Measurements from ENCODE around the gene SCRG1.

Gene SCRG1

DNA sequence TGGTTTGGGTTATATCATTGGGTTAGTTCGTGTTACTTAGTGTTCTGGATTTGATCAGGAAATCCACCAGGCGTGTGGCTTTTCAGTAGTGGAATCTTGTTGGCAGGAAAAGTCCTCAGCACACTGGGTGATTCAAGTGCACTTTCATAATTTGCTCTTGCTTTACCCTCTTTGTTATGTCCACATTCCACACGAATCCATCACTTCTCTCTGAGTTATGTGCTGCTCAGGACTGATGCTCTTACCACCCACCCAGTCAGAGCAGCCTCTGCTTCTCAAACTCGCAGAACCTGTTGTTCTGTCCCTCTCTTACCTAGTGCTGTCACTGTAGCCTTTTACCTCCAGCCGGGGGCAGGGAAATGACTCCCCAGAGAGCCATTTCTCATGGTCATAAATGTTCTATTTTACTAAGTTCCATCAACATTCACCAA, 37.2 kb upstream of the SCRG1 start:
- H3K9me3 ChIP-seq (ENCODE audit: insufficient read depth, low read length), result no peaks in the 10 kb centered on the region
- no peak for TF ChIP-seq ZNF274 (IDR thresholded peaks at IDR 0.05; ENCODE audit: low read depth, low read length)
- no peak for TF ChIP-seq YY1 (IDR thresholded peaks at IDR 0.05; ENCODE audit: insufficient read depth, insufficient read length)
- no peak for TF ChIP-seq SUZ12 (IDR thresholded peaks at IDR 0.05; ENCODE audit: extremely low read depth, insufficient read depth, insufficient read length)
- peaks cover 2% of the 10 kb centered on the region for H3K4me1 ChIP-seq (ENCODE audit: insufficient read depth, insufficient read length)
- H3K9ac ChIP-seq (ENCODE audit: insufficient read length, low read depth), result no peak overlapping the region
- H3K4me3 ChIP-seq (ENCODE audit: insufficient read length, low read depth), result no peak overlapping the region
- no peaks in the 10 kb centered on the region for H3K27me3 ChIP-seq (ENCODE audit: insufficient read depth, insufficient read length)
- DNase-seq (ENCODE audit: low read depth, low spot score), result no peak
- no peaks in the 10 kb centered on the region for H3K36me3 ChIP-seq (ENCODE audit: insufficient read depth, insufficient read length, low read length)

- Histone ChIP-seq H3K27me3 (ENCODE audit: insufficient read depth, insufficient read length) (no peaks in the 10 kb centered on the region), H3K9me3 (ENCODE audit: insufficient read depth, low read length) (no peaks in the 10 kb centered on the region; the same call in 1 of the 2 replicates), H3K36me3 (ENCODE audit: insufficient read depth, insufficient read length, low read length) (no peaks in the 10 kb centered on the region), H3K4me1 (ENCODE audit: insufficient read depth, insufficient read length) (peaks cover 2% of the 10 kb centered on the region), H3K4me3 (ENCODE audit: insufficient read length, low read depth) (no peak overlapping the region), H3K9ac (ENCODE audit: insufficient read length, low read depth) (no peak overlapping the region)
- no peak for TF ChIP-seq YY1 (IDR thresholded peaks at IDR 0.05; ENCODE audit: insufficient read depth, insufficient read length)
- TF ChIP-seq ZNF274 (IDR thresholded peaks at IDR 0.05; ENCODE audit: low read depth, low read length), result no peak
- no peak for TF ChIP-seq SUZ12 (IDR thresholded peaks at IDR 0.05; ENCODE audit: extremely low read depth, insufficient read depth, insufficient read length)
- DNase-seq (ENCODE audit: low read depth, low spot score), result no peak
These were observed 35.3 kb upstream of the SCRG1 start for GRCh38 chr4:173434231-173434630.

DNA sequence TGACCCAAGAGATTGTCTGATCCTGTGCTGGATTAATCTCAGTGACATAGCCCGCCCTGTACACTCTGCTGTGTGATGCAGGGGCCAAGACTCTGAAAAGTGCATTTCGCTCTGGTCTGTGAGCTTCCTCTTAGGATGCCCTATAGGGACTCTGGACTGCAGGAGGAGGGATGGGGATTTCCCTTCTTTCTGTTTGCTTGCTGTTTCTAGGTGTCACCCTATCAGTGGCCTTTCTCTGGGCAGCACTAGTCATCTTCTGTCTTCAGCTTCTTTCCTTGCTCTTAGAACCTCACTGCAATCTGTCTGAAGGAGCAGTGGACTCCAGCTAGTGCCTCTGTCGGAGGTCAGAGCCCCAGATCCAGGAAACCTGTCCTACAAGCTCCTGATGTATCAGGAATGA, 34.5 kb upstream of the SCRG1 start:
- H3K9me3 ChIP-seq (ENCODE audit: insufficient read depth, low read length), result no peaks in the 10 kb centered on the region; the same call in 1 of the 2 replicates
- no peak for TF ChIP-seq ZNF274 (IDR thresholded peaks at IDR 0.05; ENCODE audit: low read depth, low read length)
- no peak for TF ChIP-seq YY1 (IDR thresholded peaks at IDR 0.05; ENCODE audit: insufficient read depth, insufficient read length)
- no peak for TF ChIP-seq SUZ12 (IDR thresholded peaks at IDR 0.05; ENCODE audit: extremely low read depth, insufficient read depth, insufficient read length)
- H3K4me3 ChIP-seq (ENCODE audit: insufficient read length, low read depth), result no peak overlapping the region
- H3K36me3 ChIP-seq (ENCODE audit: insufficient read depth, insufficient read length, low read length), result no peaks in the 10 kb centered on the region
- no peaks in the 10 kb centered on the region for H3K27me3 ChIP-seq (ENCODE audit: insufficient read depth, insufficient read length)
- DNase-seq (ENCODE audit: low read depth, low spot score), result no peak
- peaks cover 2% of the 10 kb centered on the region for H3K4me1 ChIP-seq (ENCODE audit: insufficient read depth, insufficient read length)
- H3K9ac ChIP-seq (ENCODE audit: insufficient read length, low read depth), result no peak overlapping the region

DNA sequence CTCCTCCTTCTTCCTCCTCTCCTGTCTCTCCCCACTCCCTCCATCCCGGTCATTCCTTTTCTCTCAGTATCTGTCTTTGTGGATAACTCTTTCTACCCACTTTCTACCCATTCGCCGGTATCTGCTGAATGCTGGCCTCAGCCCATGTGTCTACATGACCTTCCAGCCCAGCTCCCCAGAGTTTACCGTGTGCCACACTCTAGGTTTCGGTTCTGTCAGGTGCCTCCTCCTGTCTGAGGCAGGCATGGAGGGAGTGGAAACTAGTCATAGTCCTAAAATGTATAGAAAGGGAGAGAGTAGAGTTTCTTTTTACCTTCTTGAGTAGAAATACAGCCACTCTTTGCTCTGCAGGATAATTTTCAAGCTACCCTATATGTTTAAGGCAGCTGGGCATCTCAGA, 33.5 kb upstream of the SCRG1 start:
- H3K4me3 ChIP-seq (ENCODE audit: insufficient read length, low read depth), result no peak overlapping the region
- no peaks in the 10 kb centered on the region for H3K36me3 ChIP-seq (ENCODE audit: insufficient read depth, insufficient read length, low read length)
- no peak overlapping the region for H3K9ac ChIP-seq (ENCODE audit: insufficient read length, low read depth)
- no peaks in the 10 kb centered on the region for H3K27me3 ChIP-seq (ENCODE audit: insufficient read depth, insufficient read length)
- H3K9me3 ChIP-seq (ENCODE audit: insufficient read depth, low read length), result no peaks in the 10 kb centered on the region; the same call in 1 of the 2 replicates
- no peak for TF ChIP-seq ZNF274 (IDR thresholded peaks at IDR 0.05; ENCODE audit: low read depth, low read length)
- TF ChIP-seq SUZ12 (IDR thresholded peaks at IDR 0.05; ENCODE audit: extremely low read depth, insufficient read depth, insufficient read length), result no peak
- TF ChIP-seq YY1 (IDR thresholded peaks at IDR 0.05; ENCODE audit: insufficient read depth, insufficient read length), result no peak
- H3K4me1 ChIP-seq (ENCODE audit: insufficient read depth, insufficient read length), result peaks cover 2% of the 10 kb centered on the region
- no peak for DNase-seq (ENCODE audit: low read depth, low spot score)

DNA sequence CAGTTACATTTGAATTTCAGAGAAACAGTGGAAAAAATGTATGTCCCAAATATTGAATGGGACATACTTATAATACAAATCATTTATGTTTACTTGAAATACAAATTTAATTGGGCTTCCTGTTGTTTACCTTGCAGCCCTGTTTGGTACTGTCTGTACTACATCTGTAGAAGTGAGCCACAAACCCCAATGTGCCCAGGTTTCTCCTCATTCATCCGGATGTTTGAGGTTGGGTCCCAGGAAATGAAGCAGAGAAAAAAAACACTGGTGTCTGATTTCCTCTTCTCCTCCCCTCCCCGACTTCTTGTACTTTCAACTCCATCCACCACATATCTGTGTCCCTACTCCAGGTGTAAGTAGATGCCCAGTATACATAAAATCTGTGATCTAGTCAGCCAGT, 27.1 kb upstream of the SCRG1 start:
- H3K27me3 ChIP-seq (ENCODE audit: insufficient read depth, insufficient read length), result no peaks in the 10 kb centered on the region

DNA sequence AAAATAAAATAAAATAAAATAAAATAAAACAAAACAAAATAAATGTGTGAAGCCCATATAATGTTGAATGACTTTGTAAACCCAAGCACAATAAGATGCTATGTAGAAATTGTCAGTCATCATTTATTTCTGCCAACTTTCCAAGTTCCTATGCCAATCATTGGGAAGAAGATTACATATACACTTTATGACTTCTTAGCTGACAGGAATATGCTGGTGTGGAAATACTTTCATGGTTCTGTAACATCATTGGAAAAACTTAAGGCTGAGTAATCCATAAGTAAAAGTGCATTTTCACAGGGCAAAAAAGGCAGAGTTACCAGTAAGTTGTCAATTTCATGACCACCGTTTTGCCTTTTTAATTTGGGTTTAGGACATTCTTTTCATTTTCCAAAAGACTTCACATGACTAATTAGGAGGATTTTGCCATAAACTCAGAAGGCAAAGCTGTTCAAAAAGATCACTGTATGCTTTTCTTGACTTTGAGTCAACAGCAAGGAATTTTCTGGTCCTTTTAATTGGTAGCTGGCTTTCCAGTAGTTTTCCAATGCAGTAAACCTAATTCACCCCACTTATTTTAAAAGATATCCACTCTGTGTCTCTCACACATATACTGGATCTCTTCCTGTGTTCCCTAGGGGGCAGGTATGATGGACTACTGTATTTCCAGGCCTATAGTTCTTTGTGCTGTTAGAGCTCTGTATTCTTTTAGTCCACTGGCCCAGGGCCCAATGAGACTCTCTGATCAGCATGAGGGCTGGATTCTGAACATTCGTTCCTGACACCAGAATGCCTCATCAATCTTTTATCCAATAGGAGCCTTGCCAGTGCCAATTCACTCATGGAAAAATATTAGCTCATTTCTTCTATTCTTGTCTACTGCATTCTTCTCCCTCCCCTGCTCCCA, 26.2 kb upstream of the SCRG1 start:
- H3K27me3 ChIP-seq (ENCODE audit: insufficient read depth, insufficient read length), result no peaks in the 10 kb centered on the region
- no peak overlapping the region for H3K4me3 ChIP-seq (ENCODE audit: insufficient read length, low read depth)
- no peak for DNase-seq (ENCODE audit: low read depth, low spot score)
- no peaks in the 10 kb centered on the region for H3K4me1 ChIP-seq (ENCODE audit: insufficient read depth, insufficient read length)
- TF ChIP-seq SUZ12 (IDR thresholded peaks at IDR 0.05; ENCODE audit: extremely low read depth, insufficient read depth, insufficient read length), result no peak
- no peak for TF ChIP-seq YY1 (IDR thresholded peaks at IDR 0.05; ENCODE audit: insufficient read depth, insufficient read length)
- no peaks in the 10 kb centered on the region for H3K36me3 ChIP-seq (ENCODE audit: insufficient read depth, insufficient read length, low read length)
- no peak overlapping the region for H3K9ac ChIP-seq (ENCODE audit: insufficient read length, low read depth)
- no peaks in the 10 kb centered on the region for H3K9me3 ChIP-seq (ENCODE audit: insufficient read depth, low read length)

More for the DNA sequence above, 27.1 kb upstream of the SCRG1 start:
- TF ChIP-seq YY1 (IDR thresholded peaks at IDR 0.05; ENCODE audit: insufficient read depth, insufficient read length) (no peak), SUZ12 (IDR thresholded peaks at IDR 0.05; ENCODE audit: extremely low read depth, insufficient read depth, insufficient read length) (no peak), ZNF274 (IDR thresholded peaks at IDR 0.05; ENCODE audit: low read depth, low read length) (no peak)
- Histone ChIP-seq H3K4me3 (ENCODE audit: insufficient read length, low read depth) (no peak overlapping the region), H3K36me3 (ENCODE audit: insufficient read depth, insufficient read length, low read length) (no peaks in the 10 kb centered on the region), H3K9me3 (ENCODE audit: insufficient read depth, low read length) (no peaks in the 10 kb centered on the region; the same call in 1 of the 2 replicates), H3K9ac (ENCODE audit: insufficient read length, low read depth) (no peak overlapping the region), H3K4me1 (ENCODE audit: insufficient read depth, insufficient read length) (no peaks in the 10 kb centered on the region)
- DNase-seq (ENCODE audit: low read depth, low spot score), result no peak

- no peaks in the 10 kb centered on the region for H3K36me3 ChIP-seq (ENCODE audit: insufficient read depth, insufficient read length, low read length)
These were observed 21.9 kb upstream of the SCRG1 start for GRCh38 chr4:173420801-173421200.

More at GRCh38 chr4:173420801-173421200, 21.9 kb upstream of the SCRG1 start:
- H3K27me3 ChIP-seq (ENCODE audit: insufficient read depth, insufficient read length), result no peaks in the 10 kb centered on the region
- no peak for DNase-seq (ENCODE audit: low read depth, low spot score)
- H3K4me1 ChIP-seq (ENCODE audit: insufficient read depth, insufficient read length), result no peaks in the 10 kb centered on the region
- no peak for TF ChIP-seq ZNF274 (IDR thresholded peaks at IDR 0.05; ENCODE audit: low read depth, low read length)
- no peak for TF ChIP-seq YY1 (IDR thresholded peaks at IDR 0.05; ENCODE audit: insufficient read depth, insufficient read length)
- TF ChIP-seq SUZ12 (IDR thresholded peaks at IDR 0.05; ENCODE audit: extremely low read depth, insufficient read depth, insufficient read length), result no peak
- H3K9me3 ChIP-seq (ENCODE audit: insufficient read depth, low read length), result no peaks in the 10 kb centered on the region
- no peak overlapping the region for H3K9ac ChIP-seq (ENCODE audit: insufficient read length, low read depth)
- no peak overlapping the region for H3K4me3 ChIP-seq (ENCODE audit: insufficient read length, low read depth)

All from NT2/D1 (cell line).